Stomach (tissue), 9 donors: ENCODE results near the gene USP37. TPM values are rescaled to one million over a fixed set of nuclear protein-coding genes. Genes with fewer than 3 reads are reported as not detected.

ENCODE experiments used
- DNase-seq, 2 donors: peaks; one replicate each; pipeline versions ENCODE4 v3.0.0 to v3.0.0-alpha.2; 2013 to 2019
- H3K27ac ChIP-seq, 5 donors: fragments of 200-600 bp in 4 of 5; sonication (generic) in 4 of 5; one replicate each; pipeline ENCODE4 v1.5.1; 2013 to 2019; ENCODE audit warnings: mild to moderate bottlenecking in 1 of 5, moderate library complexity in 1 of 5
- H3K27me3 ChIP-seq, 3 donors: fragments of 200-600 bp; sonication (generic); one replicate each; pipeline ENCODE4 v1.5.1; 2017 to 2019; ENCODE audit warnings: mixed run types in 1 of 3
- H3K36me3 ChIP-seq, 4 donors: fragments of 200-600 bp; sonication (generic); 1 replicate in 3 of 4; 2 replicates in 1 of 4; pipeline ENCODE4 v1.5.1; 2016 to 2019
- H3K4me1 ChIP-seq, 4 donors: fragments of 200-600 bp; sonication (generic); one replicate each; pipeline ENCODE4 v1.5.1; 2016 to 2019
- H3K4me3 ChIP-seq, 4 donors: fragments of 200-600 bp; sonication (generic) in 3 of 4; one replicate each; pipeline ENCODE4 v1.5.1; 2016 to 2019; ENCODE audit warnings: mild to moderate bottlenecking in 1 of 4
- H3K9me3 ChIP-seq, 4 donors: fragments of 200-600 bp; sonication (generic); one replicate each; pipeline ENCODE4 v1.5.1; 2016 to 2019
- EP300 ChIP-seq: sonication (generic); formaldehyde crosslinking; IDR thresholded peaks from one replicate; pipeline ENCODE4 v1.6.1; 2017; ENCODE audit warnings: antibody characterized with exemption
- POLR2A ChIP-seq, 4 donors: fragments of 450-650 bp; IDR thresholded peaks; one replicate each; pipeline ENCODE4 v1.6.1; 2016; ENCODE audit warnings: antibody characterized with exemption in 4 of 4, control low read depth in 2 of 4, mild to moderate bottlenecking in 1 of 4, moderate library complexity in 1 of 4
- POLR2AphosphoS5 ChIP-seq, 3 donors: sonication (generic); formaldehyde crosslinking; IDR thresholded peaks; one replicate each; pipeline ENCODE4 v1.6.1; 2016; ENCODE audit warnings: antibody characterized with exemption in 3 of 3
- WGBS, 5 donors: extraction: QIAGEN DNeasy Blood & Tissue Kit in 3 of 5; methylation state at CpG; one replicate each; pipeline versions ENCODE4 v1.1.5 to v1.1.7; 2013 to 2018; 5-methylcytosine and 5-hydroxymethylcytosine counted together
- intact Hi-C: fragments of 100-400 bp; cut with DNase I; formaldehyde crosslinking; loops from one replicate; pipeline ENCODE4 v1.15.1; 2023; ENCODE audit warnings: low total_unique reads
- polyA plus RNA-seq, 3 donors: library from polyadenylated mRNA; stranded (reverse); fragments of 200-250 nt; gene quantifications; one replicate each; pipeline ENCODE4 v1.2.3, GENCODE V29; 2013
- total RNA-seq, 5 donors: library from RNA; depleted of rRNA; stranded (reverse); fragments of >200 nt; gene quantifications; one replicate each; pipeline versions ENCODE4 v1.1.0 to v1.2.3, GENCODE V29; 2014 to 2016
- TF ChIP-seq, protein P1 (sequence below), 7 experiments: fragments of 450-650 bp in 4 of 7; fragments of 200-600 bp in 3 of 7; sonication (generic) in 3 of 7; IDR thresholded peaks; one replicate each; pipeline ENCODE4 v1.5.1; 2016 to 2019; ENCODE audit warnings: antibody characterized with exemption in 7 of 7, control low read depth in 2 of 7, mild to moderate bottlenecking in 1 of 7
- donor health status: healthy with polysubstance abuse.
- donor health status: Bipolar disorder and iron deficiency.
- donor health status: healthy.

USP37 gene
- total and polyA plus RNA-seq, 8 donors = 1.6 to 81.4 (median 5.2) TPM

DNA sequence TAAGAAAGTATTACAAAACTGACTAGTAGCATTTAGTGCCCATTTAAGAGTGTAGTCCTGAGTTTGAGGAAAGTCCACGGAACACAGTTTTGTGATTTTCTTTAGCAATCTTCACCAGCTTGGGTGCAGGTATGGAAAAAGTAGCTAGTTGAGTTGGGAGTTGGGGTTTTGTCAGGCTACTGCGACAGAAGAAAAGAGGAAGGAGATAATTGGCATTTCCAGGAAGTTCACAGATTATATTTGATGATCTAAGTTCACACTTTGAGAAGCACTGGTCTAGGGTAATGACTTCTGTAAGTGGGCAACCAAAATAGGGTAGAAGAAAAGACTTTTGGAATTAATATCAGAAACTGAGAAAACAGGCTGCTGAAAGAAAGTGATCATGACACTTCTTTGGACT lies 97.1 kb downstream of the USP37 start:
- no peak for DNase-seq
- intact Hi-C loops = no loop called here

DNA sequence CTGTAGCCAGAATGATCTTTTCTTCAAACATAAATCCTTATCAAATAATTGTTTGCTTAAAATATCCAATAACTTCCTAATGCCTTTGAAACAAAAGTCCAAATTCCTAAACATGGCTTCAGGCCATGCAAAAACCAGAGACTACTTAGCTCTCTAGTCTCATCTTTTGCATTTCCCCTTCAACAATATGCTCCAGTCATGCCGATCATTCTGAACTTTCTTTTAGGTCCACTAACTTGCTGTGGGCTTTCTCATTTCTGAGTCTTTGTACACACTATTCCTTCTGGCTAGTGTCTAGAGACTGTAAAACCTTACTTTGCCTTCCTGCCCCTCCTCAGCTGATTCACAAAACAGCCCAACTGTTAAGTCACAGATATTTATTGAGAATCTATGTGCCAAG lies 97.7 kb downstream of the USP37 start:
- no peaks in the 10 kb centered on the region for H3K27me3 ChIP-seq
- H3K36me3 ChIP-seq = peaks cover 16 to 46% (median 41%) of the 10 kb centered on the region in 4 donors
- intact Hi-C loops = no loop called here
- TF ChIP-seq POLR2A (IDR thresholded peaks at IDR 0.05) (no peak), EP300 (no peak), POLR2AphosphoS5 (IDR thresholded peaks at IDR 0.05) (no peak)
- TF ChIP-seq, protein P1, sequence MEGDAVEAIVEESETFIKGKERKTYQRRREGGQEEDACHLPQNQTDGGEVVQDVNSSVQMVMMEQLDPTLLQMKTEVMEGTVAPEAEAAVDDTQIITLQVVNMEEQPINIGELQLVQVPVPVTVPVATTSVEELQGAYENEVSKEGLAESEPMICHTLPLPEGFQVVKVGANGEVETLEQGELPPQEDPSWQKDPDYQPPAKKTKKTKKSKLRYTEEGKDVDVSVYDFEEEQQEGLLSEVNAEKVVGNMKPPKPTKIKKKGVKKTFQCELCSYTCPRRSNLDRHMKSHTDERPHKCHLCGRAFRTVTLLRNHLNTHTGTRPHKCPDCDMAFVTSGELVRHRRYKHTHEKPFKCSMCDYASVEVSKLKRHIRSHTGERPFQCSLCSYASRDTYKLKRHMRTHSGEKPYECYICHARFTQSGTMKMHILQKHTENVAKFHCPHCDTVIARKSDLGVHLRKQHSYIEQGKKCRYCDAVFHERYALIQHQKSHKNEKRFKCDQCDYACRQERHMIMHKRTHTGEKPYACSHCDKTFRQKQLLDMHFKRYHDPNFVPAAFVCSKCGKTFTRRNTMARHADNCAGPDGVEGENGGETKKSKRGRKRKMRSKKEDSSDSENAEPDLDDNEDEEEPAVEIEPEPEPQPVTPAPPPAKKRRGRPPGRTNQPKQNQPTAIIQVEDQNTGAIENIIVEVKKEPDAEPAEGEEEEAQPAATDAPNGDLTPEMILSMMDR (IDR thresholded peaks at IDR 0.05) = no peak
- 0 to 4% (median 0%) methylated on average over 1 of the region's 1 CpG for WGBS, 5 donors
- peaks cover 0 to 15% (median 4%) of the 10 kb centered on the region in 4 donors for H3K4me1 ChIP-seq
- H3K27ac ChIP-seq = no peak overlapping the region
- no peak overlapping the region for H3K4me3 ChIP-seq
- DNase-seq = no peak
- no peaks in the 10 kb centered on the region for H3K9me3 ChIP-seq

More for the DNA sequence above, 97.1 kb downstream of the USP37 start:
- Histone ChIP-seq H3K36me3 (peaks cover 17 to 50% (median 46%) of the 10 kb centered on the region in 4 donors), H3K27me3 (no peaks in the 10 kb centered on the region), H3K9me3 (no peaks in the 10 kb centered on the region), H3K4me3 (no peak overlapping the region), H3K4me1 (peaks cover 0 to 12% (median 2%) of the 10 kb centered on the region in 4 donors), H3K27ac (no peak overlapping the region)
- TF ChIP-seq POLR2A (IDR thresholded peaks at IDR 0.05) (no peak), EP300 (no peak), POLR2AphosphoS5 (IDR thresholded peaks at IDR 0.05) (no peak)
- TF ChIP-seq, protein P1 (IDR thresholded peaks at IDR 0.05) = no peak
- WGBS, 5 donors = 80 to 87% (median 84%) methylated on average over 2 of the region's 2 CpGs

DNA sequence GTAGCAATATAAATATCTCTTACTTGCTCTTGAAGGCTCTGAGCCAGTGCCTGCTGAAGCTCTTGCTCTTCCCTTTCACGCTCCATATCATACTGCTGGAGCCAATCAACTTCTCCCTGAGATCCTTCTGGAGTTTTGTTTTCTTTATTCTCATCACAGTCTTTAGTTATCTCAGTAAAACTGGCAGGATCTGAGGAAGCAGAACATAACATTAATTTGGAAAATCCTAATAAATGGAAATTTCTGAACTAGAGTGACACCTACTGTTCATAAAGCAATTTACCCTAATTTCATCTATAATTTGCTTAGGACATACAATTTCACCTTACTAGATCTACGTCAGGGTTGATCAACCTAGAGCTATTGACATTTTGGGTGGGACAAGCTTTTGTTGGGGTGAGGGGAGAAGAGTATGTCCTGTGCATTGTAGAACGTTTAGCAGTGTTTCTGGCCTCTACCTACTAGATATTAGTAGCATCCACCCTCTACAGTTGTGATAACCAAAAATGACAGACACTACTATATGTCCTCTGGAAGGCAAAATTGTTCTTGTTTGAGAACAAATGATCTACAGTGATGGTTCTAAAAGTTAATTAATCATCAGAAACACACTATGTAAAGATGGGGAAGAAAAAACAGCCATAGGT lies 102.0 kb downstream of the USP37 start:
- peaks cover 7 to 51% (median 44%) of the 10 kb centered on the region in 4 donors for H3K36me3 ChIP-seq
- no peaks in the 10 kb centered on the region for H3K9me3 ChIP-seq
- no peak overlapping the region for H3K4me3 ChIP-seq
- H3K27ac ChIP-seq = no peak overlapping the region
- no peaks in the 10 kb centered on the region for H3K27me3 ChIP-seq
- intact Hi-C loops = loop anchor here (5.0 kb wide), 1 partner anchor 54 kb away; no protein-coding TSS in a partner anchor
- H3K4me1 ChIP-seq = peaks cover 0 to 8% (median 4%) of the 10 kb centered on the region in 4 donors
- TF ChIP-seq, protein P1 (IDR thresholded peaks at IDR 0.05) = peak in 4 of 7 experiments; percentile 32 to 49 (median 44)
- no peak for TF ChIP-seq POLR2A (IDR thresholded peaks at IDR 0.05)
- 26 to 36% (median 31%) methylated on average over 3 of the region's 3 CpGs for WGBS, 5 donors
- DNase-seq = peak in 1 of 2 donors; percentile 56

DNA sequence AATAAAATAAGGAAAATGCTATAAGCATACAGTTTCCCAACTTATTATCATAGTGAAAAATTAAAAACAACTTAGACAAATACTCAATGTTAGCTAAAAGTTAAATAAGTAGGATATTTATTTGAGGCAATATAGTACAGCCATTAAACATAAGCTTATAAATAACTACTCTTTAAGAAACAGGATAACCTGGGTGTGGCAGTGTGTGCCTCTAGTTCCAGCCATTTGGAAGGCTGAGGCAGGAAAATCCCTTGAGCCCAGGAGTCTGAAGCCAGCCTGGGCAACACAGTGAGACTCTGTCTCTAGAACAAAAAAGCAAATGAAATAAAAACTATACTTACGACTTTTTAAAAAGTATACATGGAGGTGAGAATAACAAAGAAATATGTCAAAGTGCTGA lies 109.6 kb downstream of the USP37 start:
- WGBS, 5 donors = 85 to 95% (median 86%) methylated on average over 1 of the region's 1 CpG
- H3K9me3 ChIP-seq = no peaks in the 10 kb centered on the region
- peaks cover 7 to 84% (median 80%) of the 10 kb centered on the region in 4 donors for H3K36me3 ChIP-seq
- H3K27me3 ChIP-seq = no peaks in the 10 kb centered on the region
- no peak for DNase-seq
- H3K27ac ChIP-seq = no peak overlapping the region
- TF ChIP-seq EP300 = no peak
- no peaks in the 10 kb centered on the region for H3K4me1 ChIP-seq
- no peak overlapping the region for H3K4me3 ChIP-seq
- intact Hi-C loops = no loop called here

DNA sequence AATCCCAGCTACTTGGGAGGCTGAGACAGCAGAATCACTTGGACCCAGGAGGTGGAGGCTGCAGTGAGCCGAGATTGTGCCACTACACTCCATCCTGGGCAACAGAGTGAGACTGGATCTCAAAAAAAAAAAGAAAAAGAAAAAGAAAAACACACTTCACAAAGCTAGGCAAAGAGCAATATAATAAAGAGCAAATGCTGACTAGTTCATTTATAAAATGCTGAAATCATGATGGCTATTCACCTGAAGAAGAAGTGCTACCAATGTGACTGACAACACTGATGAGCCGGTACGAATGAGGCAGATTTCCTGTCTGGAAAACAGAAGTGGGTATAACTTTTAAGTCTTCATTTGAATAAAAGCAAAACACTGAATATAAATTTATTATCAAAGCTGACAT lies 111.3 kb downstream of the USP37 start:
- H3K36me3 ChIP-seq = peaks cover 0 to 82% (median 75%) of the 10 kb centered on the region in 4 donors
- H3K27ac ChIP-seq = no peak overlapping the region
- H3K9me3 ChIP-seq = no peaks in the 10 kb centered on the region
- TF ChIP-seq POLR2A (IDR thresholded peaks at IDR 0.05) (no peak), POLR2AphosphoS5 (IDR thresholded peaks at IDR 0.05) (no peak), EP300 (no peak)
- TF ChIP-seq, protein P1 (IDR thresholded peaks at IDR 0.05) = no peak
- H3K27me3 ChIP-seq = no peaks in the 10 kb centered on the region
- intact Hi-C loops = no loop called here
- no peak for DNase-seq
- WGBS, 5 donors = 89 to 98% (median 91%) methylated on average over 3 of the region's 3 CpGs
- no peaks in the 10 kb centered on the region for H3K4me1 ChIP-seq
- no peak overlapping the region for H3K4me3 ChIP-seq
